Progenitor cell of endocrine pancreas (in vitro differentiated cells): ENCODE measurements around the gene MBD4. TPM values are rescaled to one million over a fixed set of nuclear protein-coding genes. Genes with fewer than 3 reads are reported as not detected.

Source experiments
- DNase-seq: peaks from one replicate; pipeline ENCODE4 v3.0.0; 2021; ENCODE audit warnings: low spot score; ENCODE audit not compliant: unreplicated experiment
- H3K27ac Mint-ChIP-seq: 2 replicates; pipeline ENCODE4 v1.8.0; 2021; ENCODE audit warnings: mild to moderate bottlenecking, moderate library complexity, mixed read lengths
- H3K27me3 Mint-ChIP-seq: 2 replicates; pipeline ENCODE4 v1.8.0; 2021; ENCODE audit warnings: mixed read lengths
- H3K36me3 Mint-ChIP-seq: 2 replicates; pipeline ENCODE4 v1.8.0; 2022; ENCODE audit warnings: mixed read lengths; ENCODE audit not compliant: insufficient read depth
- H3K4me1 Mint-ChIP-seq: 2 replicates; pipeline ENCODE4 v1.8.0; 2021; ENCODE audit warnings: low read depth, mixed read lengths
- H3K4me3 Mint-ChIP-seq: 2 replicates; pipeline ENCODE4 v1.8.0; 2021; ENCODE audit warnings: low read depth, mild to moderate bottlenecking, moderate library complexity, mixed read lengths
- H3K9me3 Mint-ChIP-seq: 2 replicates; pipeline ENCODE4 v1.8.0; 2021; ENCODE audit warnings: low read depth, mixed read lengths
- total RNA-seq: library from RNA; stranded (reverse); gene quantifications from 2 replicates; pipeline ENCODE4 v1.2.1, GENCODE V29; 2021
- TF ChIP-seq, protein P1 (sequence below): fragments of 200-600 bp; sonication (generic); IDR thresholded peaks from one replicate; pipeline ENCODE4 v1.5.0; 2021; ENCODE audit warnings: antibody characterized with exemption, mild to moderate bottlenecking; ENCODE audit not compliant: unreplicated experiment

MBD4 gene
- total RNA-seq, 1 donor from 2014 or later, result 32.5 TPM

DNA sequence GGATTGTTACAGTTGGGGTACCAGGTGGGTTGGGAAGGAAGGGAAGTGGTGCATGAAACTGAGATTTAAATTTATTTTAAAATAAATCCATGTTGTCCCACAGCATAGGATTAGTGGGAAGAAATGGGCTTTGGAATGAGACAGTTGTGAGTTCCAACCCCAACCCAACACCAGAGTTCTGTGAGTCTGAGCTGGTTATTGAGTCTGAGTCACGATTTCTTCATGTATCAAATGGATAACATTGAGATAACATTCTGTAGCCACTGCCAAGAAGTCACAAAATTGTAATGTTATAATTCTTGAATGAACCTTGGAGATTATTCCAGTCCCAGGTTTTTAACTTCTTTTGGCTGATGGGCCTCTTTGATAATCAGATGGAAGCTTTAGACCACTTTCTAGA, 14.0 kb upstream of the MBD4 start:
- TF ChIP-seq, protein P1, sequence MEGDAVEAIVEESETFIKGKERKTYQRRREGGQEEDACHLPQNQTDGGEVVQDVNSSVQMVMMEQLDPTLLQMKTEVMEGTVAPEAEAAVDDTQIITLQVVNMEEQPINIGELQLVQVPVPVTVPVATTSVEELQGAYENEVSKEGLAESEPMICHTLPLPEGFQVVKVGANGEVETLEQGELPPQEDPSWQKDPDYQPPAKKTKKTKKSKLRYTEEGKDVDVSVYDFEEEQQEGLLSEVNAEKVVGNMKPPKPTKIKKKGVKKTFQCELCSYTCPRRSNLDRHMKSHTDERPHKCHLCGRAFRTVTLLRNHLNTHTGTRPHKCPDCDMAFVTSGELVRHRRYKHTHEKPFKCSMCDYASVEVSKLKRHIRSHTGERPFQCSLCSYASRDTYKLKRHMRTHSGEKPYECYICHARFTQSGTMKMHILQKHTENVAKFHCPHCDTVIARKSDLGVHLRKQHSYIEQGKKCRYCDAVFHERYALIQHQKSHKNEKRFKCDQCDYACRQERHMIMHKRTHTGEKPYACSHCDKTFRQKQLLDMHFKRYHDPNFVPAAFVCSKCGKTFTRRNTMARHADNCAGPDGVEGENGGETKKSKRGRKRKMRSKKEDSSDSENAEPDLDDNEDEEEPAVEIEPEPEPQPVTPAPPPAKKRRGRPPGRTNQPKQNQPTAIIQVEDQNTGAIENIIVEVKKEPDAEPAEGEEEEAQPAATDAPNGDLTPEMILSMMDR, result no peak
- Mint-ChIP-seq H3K4me3 (no peak overlapping the region), H3K36me3 (peaks cover 20% of the 10 kb centered on the region), H3K4me1 (peaks cover 22% of the 10 kb centered on the region), H3K9me3 (no peaks in the 10 kb centered on the region), H3K27me3 (no peaks in the 10 kb centered on the region), H3K27ac (no peak overlapping the region)
- no peak for DNase-seq

DNA sequence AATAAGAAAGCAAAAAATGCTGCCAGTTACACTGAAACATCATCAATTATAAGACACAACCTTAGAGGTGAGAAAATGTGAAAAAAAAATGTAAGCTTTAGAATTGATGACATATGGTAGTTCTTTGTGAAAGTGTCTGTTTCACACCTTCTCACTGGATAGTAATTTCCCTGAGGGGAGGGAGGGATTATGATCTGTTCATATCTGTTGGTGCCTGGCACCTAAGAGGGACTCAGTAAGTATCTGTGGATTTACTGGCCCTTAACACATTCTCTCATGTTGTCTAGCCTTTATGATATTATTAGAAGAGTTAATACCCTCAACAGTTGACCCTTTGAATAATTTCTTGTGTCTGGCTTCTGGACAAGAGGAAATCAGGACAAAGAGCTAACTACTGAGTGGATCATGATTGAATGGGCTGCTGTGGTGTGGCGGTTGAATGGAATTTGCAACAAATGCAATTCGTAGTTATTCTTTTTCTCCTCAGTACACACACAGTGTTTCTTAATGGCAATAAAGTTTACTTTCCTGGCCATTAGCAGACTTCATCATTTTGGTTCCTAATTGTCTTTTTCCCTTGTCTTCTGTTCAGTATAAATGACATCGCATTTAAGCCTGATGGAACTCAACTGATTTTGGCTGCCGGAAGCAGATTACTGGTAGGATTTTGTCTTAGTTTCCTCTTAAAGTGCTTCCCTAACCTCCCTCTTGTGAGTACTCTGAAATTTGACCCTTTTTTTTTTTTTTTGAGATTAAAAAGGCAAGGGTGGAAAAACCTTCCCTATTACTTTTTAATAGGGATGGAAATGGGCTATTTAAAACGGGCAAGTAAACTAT, 9.7 kb upstream of the MBD4 start:
- Mint-ChIP-seq H3K9me3 (no peaks in the 10 kb centered on the region), H3K36me3 (peaks cover 17% of the 10 kb centered on the region), H3K4me1 (peaks cover 50% of the 10 kb centered on the region), H3K4me3 (no peak overlapping the region), H3K27me3 (no peaks in the 10 kb centered on the region), H3K27ac (peak overlapping the region; percentile 95)
- DNase-seq, result no peak
- TF ChIP-seq, protein P1, result no peak

DNA sequence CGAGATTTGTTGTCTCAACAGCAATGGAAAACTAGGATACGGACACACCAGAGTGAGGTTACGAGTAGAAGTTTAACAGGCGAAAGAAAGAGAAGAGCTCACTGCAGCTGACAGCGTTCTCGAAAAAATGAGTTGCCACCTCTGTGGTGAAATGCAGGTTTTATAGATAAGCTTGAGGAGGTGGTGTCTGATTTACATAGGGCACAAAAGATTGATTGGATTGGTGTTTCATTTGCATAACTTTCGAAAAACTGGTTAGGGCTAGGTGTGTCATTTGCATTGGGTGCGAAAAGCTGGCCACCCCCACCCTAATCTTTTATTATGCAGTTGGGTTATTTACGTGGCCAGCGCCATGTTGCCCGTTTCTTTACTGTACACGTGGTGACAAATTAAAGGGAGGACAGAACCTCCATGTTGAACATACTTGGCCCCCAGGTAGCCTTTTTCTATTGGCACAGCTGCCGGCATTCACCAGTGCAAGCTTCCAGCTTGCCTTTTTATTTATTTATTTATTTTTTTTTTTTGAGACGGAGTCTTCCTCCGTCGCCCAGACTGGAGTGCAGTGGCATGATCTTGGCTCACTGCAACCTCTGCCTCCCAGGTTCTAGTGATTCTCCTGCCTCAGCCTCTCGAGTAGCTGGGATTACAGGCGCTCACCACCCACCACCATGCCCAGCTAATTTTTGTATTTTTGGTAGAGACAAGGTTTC, 8.6 kb upstream of the MBD4 start:
- DNase-seq, result no peak
- no peaks in the 10 kb centered on the region for H3K9me3 Mint-ChIP-seq
- H3K36me3 Mint-ChIP-seq, result peaks cover 13% of the 10 kb centered on the region
- TF ChIP-seq, protein P1, result no peak
- H3K4me1 Mint-ChIP-seq, result peaks cover 58% of the 10 kb centered on the region
- H3K27me3 Mint-ChIP-seq, result no peaks in the 10 kb centered on the region
- H3K4me3 Mint-ChIP-seq, result peak overlapping the region; percentile 41
- peak overlapping the region; percentile 95 for H3K27ac Mint-ChIP-seq

DNA sequence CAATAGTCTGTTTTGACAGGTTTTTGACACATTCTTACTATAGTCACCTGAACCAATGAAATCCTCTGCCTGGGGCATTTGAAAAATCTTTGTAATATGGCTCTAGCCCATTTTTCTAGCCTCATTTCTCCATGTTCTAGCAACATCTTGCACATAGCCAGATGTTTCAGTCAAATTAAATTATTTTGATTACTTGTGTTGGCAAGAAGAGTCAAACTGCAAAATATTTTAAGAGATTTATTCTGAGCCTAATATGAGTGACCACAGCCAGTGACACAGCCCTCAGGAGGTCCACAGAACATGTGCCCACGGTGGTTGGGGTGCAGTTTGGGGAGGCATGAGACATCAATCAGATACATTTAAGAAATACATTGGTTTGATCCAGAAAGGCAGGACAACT, 7.2 kb upstream of the MBD4 start:
- peaks cover 69% of the 10 kb centered on the region for H3K4me1 Mint-ChIP-seq
- TF ChIP-seq, protein P1, result no peak
- no peak for DNase-seq
- H3K4me3 Mint-ChIP-seq, result peak overlapping the region; percentile 44
- H3K9me3 Mint-ChIP-seq, result no peaks in the 10 kb centered on the region
- H3K27me3 Mint-ChIP-seq, result no peaks in the 10 kb centered on the region
- peaks cover under 1% of the 10 kb centered on the region for H3K36me3 Mint-ChIP-seq
- H3K27ac Mint-ChIP-seq, result peak overlapping the region; percentile 93

GRCh38 chr3:129445471-129445870, 5.7 kb upstream of the MBD4 start:
- H3K9me3 Mint-ChIP-seq, result no peaks in the 10 kb centered on the region
- DNase-seq, result no peak
- TF ChIP-seq, protein P1, result no peak
- peaks cover 72% of the 10 kb centered on the region for H3K4me1 Mint-ChIP-seq
- no peaks in the 10 kb centered on the region for H3K27me3 Mint-ChIP-seq
- H3K36me3 Mint-ChIP-seq, result no peaks in the 10 kb centered on the region
- peak overlapping the region; percentile 76 for H3K27ac Mint-ChIP-seq
- no peak overlapping the region for H3K4me3 Mint-ChIP-seq
